Coronary artery (tissue), 2 donors: ENCODE results near the gene KIF4A.

Source experiments
- DNase-seq: peaks from one replicate; pipeline ENCODE4 v3.0.0-alpha.2; 2017; ENCODE audit warnings: low spot score
- H3K27ac ChIP-seq, 2 donors: fragments of 200-600 bp; sonication (generic); one replicate each; pipeline ENCODE4 v1.5.1; 2016 to 2019
- H3K4me3 ChIP-seq: fragments of 200-600 bp; sonication (generic); 2 replicates; pipeline ENCODE4 v1.5.1; 2016; ENCODE audit warnings: mild to moderate bottlenecking, moderate library complexity
- TF ChIP-seq, protein P1 (sequence below): fragments of 200-600 bp; sonication (generic); IDR thresholded peaks from one replicate; pipeline ENCODE4 v1.5.1; 2019; ENCODE audit warnings: antibody characterized with exemption

Gene KIF4A

DNA sequence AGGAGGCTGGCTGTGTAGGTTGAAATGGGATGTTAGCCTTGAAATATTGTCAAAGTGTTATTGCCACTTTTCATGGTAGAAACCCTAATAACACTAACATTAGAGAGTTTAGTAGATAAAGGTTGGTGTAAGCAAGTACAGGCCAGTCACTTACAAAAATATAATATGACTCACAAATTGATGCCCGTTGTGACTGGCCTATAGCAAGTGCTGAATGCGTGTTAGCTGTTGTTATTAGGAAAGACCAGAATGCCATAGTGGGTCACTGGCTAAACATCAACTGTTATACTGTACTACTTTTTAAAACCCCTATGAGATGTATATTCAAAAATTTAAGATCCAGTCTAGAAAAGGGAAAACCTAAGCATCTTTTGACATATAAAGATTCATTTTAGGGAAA is 112.8 kb downstream of the KIF4A start:
- H3K4me3 ChIP-seq, result no peak overlapping the region
- TF ChIP-seq, protein P1, sequence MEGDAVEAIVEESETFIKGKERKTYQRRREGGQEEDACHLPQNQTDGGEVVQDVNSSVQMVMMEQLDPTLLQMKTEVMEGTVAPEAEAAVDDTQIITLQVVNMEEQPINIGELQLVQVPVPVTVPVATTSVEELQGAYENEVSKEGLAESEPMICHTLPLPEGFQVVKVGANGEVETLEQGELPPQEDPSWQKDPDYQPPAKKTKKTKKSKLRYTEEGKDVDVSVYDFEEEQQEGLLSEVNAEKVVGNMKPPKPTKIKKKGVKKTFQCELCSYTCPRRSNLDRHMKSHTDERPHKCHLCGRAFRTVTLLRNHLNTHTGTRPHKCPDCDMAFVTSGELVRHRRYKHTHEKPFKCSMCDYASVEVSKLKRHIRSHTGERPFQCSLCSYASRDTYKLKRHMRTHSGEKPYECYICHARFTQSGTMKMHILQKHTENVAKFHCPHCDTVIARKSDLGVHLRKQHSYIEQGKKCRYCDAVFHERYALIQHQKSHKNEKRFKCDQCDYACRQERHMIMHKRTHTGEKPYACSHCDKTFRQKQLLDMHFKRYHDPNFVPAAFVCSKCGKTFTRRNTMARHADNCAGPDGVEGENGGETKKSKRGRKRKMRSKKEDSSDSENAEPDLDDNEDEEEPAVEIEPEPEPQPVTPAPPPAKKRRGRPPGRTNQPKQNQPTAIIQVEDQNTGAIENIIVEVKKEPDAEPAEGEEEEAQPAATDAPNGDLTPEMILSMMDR, result no peak
- no peak for DNase-seq
- no peak overlapping the region for H3K27ac ChIP-seq

DNA sequence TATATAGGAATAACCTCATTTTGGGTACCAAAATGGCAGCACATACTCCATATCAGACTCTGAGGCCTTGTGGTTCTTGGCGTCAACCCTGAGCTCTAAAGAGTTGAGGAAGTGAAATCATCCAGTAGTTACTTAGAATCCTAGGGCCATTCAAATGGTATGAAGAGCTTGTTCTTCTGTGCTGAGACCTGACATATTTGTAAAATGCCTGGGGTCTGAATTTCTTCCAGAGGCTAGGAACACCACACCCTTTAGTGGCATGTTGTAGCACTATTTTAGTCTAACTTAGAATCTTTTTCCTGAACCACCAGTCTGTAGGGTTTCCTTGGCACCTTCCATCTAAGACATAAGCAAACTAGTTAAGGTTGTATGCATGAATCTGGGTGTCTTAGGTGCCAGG is 115.1 kb downstream of the KIF4A start:
- H3K27ac ChIP-seq, result no peak overlapping the region
- H3K4me3 ChIP-seq, result no peak overlapping the region
- DNase-seq, result no peak
- TF ChIP-seq, protein P1, result no peak

DNA sequence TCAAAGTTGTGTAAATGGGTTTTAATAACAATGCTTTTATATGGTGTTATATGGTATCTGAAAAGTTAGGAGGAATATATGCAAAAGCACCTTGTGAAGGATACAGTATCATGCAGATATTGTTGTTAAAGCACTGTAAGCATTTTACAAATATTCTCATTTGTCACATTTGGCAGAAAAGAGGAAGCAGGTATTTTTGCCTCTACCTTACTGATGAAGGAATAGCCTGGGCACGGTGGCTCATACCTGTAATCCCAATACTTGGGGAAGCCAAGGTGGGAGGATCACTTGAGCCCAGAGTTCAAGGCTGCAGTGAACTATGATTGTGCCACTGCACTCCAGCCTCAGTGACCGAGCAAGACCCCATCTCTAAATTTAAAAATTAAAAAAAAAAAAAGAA is 121.0 kb downstream of the KIF4A start:
- Histone ChIP-seq H3K27ac (no peak overlapping the region), H3K4me3 (no peak overlapping the region)
- TF ChIP-seq, protein P1, result no peak
- no peak for DNase-seq

DNA sequence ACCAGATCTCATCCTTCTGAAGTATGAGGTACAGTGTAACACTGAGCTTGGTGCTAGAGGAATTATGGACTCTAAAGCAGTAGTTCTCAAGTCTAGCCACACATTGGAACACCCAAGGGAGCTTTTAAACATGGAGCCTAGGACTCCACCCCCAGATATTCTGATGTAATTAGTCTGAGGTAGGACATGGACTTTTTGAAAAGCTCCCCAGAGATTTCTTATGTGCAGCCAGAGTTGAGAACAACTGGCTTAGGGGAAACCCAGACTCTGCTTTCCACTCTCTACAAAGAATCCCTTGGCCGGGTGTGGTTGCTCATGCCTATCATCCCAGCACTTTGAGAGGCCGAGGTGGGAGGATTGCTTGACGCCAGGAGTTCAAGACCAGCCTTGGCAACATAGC is 121.6 kb downstream of the KIF4A start:
- no peak overlapping the region for H3K27ac ChIP-seq
- H3K4me3 ChIP-seq, result no peak overlapping the region
- TF ChIP-seq, protein P1, result no peak
- DNase-seq, result no peak

DNA sequence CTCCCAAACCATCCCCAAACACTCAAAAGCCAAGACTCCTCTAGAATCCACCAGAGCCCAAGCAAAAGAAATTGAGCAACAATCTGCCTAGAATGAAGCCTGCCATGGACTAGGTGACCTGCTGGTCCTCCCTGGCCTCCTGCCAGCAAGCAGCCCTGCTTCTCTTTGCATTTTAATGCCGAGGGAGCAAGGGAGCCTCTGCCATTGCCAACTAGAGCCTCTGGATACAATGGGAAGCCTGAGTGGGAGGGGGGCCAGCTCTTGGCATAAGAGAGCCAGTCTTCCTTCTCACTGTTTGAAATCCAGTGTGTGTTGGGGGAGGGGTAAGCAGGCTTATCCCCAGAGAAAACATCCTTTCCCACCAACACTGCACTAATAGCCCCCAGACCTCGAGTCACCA is 131.7 kb downstream of the KIF4A start:
- no peak for DNase-seq
- Histone ChIP-seq H3K4me3 (no peak overlapping the region), H3K27ac (no peak overlapping the region)
- TF ChIP-seq, protein P1, result no peak

DNA sequence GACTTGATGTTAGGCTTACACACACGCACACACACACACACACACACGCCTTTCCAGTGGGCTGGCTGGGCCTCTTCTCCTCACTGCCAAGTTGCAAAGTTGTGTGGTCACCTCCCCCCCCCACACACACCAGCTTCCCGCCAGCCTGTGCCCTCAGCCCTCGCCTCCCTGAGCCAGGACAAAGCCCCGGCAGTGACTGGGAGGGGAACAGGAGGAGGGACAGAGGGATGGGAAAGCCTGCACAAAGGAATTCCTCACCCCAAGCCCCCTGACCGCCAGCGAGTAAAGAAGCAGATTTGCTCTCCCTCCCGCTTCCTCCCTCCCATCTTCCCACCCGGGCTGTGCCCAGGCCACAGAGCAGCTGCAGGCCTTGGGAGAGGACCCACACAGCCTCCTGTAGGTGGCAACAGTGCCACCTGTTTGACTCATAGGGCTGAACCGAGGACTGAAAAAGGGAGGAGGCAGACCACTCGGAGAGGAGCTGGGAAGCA is 133.0 kb downstream of the KIF4A start, which contains the start of gene GDPD2:
GDPD2 (plus strand) TSS at position 464 of the 491 bp plus-strand sequence. CDS start 1,671 bp downstream, outside the sequence.
- no peak for DNase-seq
- no peak within 1 kb of the TSS for H3K27ac ChIP-seq
- no peak within 1 kb of the TSS for H3K4me3 ChIP-seq
- TF ChIP-seq, protein P1, result no peak

DNA sequence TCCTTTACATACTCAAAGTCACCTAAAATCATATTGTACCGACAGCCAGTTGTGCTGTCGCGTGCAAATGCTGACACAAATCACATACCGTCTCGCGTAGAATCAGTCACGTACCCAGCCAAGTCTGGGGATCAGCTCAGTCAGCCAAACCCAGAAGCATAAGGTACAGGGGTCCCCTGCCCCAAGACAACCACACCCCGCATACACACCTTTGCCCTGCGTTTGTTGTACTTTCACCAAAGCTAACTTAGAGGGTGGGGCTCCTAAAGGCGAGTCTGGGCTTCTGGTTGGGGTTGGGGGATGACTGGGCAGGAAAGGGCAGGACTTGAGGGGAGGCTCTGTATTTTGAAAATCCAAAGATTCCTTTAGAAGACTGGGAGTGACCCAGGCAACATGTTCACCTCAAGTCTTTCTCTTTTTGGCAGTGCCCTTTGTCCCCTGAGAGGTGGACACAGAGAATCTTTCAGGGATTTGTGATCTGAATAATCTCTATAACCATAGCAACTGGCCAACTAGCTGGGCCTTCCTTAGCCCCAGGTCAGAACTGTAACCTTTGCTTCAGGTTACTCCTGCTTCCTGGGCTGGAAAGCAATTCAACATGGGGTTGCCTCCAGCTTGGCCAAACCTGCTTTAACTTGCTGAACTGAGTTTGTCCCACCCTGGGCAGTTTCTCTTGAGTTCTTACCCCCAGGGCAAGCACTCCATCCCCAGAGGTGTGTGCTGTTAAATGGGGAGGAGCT is 134.2 kb downstream of the KIF4A start:
- no peak overlapping the region for H3K4me3 ChIP-seq
- no peak overlapping the region for H3K27ac ChIP-seq
- TF ChIP-seq, protein P1, result no peak
- DNase-seq, result no peak
